H1 (cell line): Measurements from ENCODE around the gene BRCA2. TPM values are rescaled to one million over a fixed set of nuclear protein-coding genes. Genes with fewer than 3 reads are reported as not detected.

Source experiments
- CTCF ChIA-PET: fragments of 300-600 bp; sonication (Branson Sonifier 250); formaldehyde crosslinking; loops from one replicate; lab custom pipeline; 2021; ENCODE audit not compliant: partially characterized antibody; lab: Charles Lee
- POLR2A ChIA-PET: fragments of 300-600 bp; sonication (Branson Sonifier 250); formaldehyde crosslinking; loops from one replicate; lab custom pipeline; 2021; ENCODE audit warnings: inconsistent platforms; ENCODE audit not compliant: partially characterized antibody; lab: Charles Lee
- DNase-seq, 2 experiments: peaks; one replicate each; pipeline versions ENCODE4 v3.0.0 to v3.0.0-alpha.2; 2010 to 2022; ENCODE audit warnings: low spot score in 2 of 2, low read depth in 1 of 2, mixed read lengths in 1 of 2
- FAIRE-seq: peaks from 2 replicates; lab custom pipeline; 2011; peaks lifted over from hg19 to GRCh38; lab: Jason Lieb, UNC
- H2AFZ ChIP-seq: 2 replicates; pipeline ENCODE4 v1.8.1; 2012; ENCODE audit warnings: low read length, inconsistent platforms
- H2AK5ac ChIP-seq: 2 replicates; pipeline ENCODE4 v1.6.1; 2013; ENCODE audit warnings: low read depth, low read length
- H2BK120ac ChIP-seq: replicated peaks from 2 replicates; pipeline ENCODE3; 2013; ENCODE audit warnings: low read depth, low read length, inconsistent platforms
- H2BK12ac ChIP-seq: 2 replicates; pipeline ENCODE4 v1.6.1; 2013; ENCODE audit warnings: low read depth, low read length
- H2BK15ac ChIP-seq: 2 replicates; pipeline ENCODE4 v1.6.1; 2013; ENCODE audit warnings: low read length
- H2BK20ac ChIP-seq: 2 replicates; pipeline ENCODE4 v1.6.1; 2013; ENCODE audit warnings: low read length
- H2BK5ac ChIP-seq: 2 replicates; pipeline ENCODE4 v1.6.1; 2013; ENCODE audit warnings: low read depth, low read length
- H3K14ac ChIP-seq: 2 replicates; pipeline ENCODE4 v1.6.1; 2013; ENCODE audit warnings: inconsistent platforms; ENCODE audit not compliant: insufficient read length
- H3K18ac ChIP-seq: 2 replicates; pipeline ENCODE4 v1.6.1; 2013; ENCODE audit warnings: low read length; ENCODE audit errors: extremely low read depth
- H3K23ac ChIP-seq: 2 replicates; pipeline ENCODE4 v1.6.1; 2013; ENCODE audit warnings: inconsistent platforms; ENCODE audit not compliant: insufficient read length
- H3K23me2 ChIP-seq: 2 replicates; pipeline ENCODE4 v1.6.1; 2013; ENCODE audit warnings: low read depth, low read length
- H3K27ac ChIP-seq: 2 replicates; pipeline ENCODE4 v1.6.1; 2011; ENCODE audit warnings: low read depth, low read length, inconsistent platforms
- H3K27me3 ChIP-seq, 4 experiments: replicated peaks in 1 of 4; 1 replicate in 1 of 4; 2 replicates in 3 of 4; pipeline versions ENCODE4 v1.6.1 to v1.8.1; 2011 to 2013; ENCODE audit warnings: low read length in 3 of 4, mild to moderate bottlenecking in 3 of 4, inconsistent platforms in 2 of 4, mixed read lengths in 2 of 4, moderate library complexity in 1 of 4; ENCODE audit not compliant: control insufficient read depth in 3 of 4, insufficient read depth in 3 of 4; ENCODE audit errors: extremely low read depth in 1 of 4
- H3K36me3 ChIP-seq, 4 experiments: 2 replicates each; pipeline versions ENCODE4 v1.6.1 to v1.8.1; 2011 to 2013; ENCODE audit warnings: mild to moderate bottlenecking in 4 of 4, low read length in 3 of 4, moderate library complexity in 2 of 4, control low read depth in 1 of 4, inconsistent platforms in 1 of 4; ENCODE audit not compliant: insufficient read depth in 4 of 4, control insufficient read depth in 2 of 4
- H3K4ac ChIP-seq: replicated peaks from 2 replicates; pipeline ENCODE3; 2013; ENCODE audit warnings: low read length, low read depth, mixed read lengths, inconsistent platforms; ENCODE audit not compliant: insufficient read length
- H3K4me1 ChIP-seq, 4 experiments: replicated peaks in 1 of 4; 1 replicate in 1 of 4; 2 replicates in 3 of 4; pipeline versions ENCODE4 v1.6.1 to v1.8.1; 2011 to 2013; ENCODE audit warnings: low read length in 3 of 4, inconsistent platforms in 2 of 4, mixed read lengths in 1 of 4; ENCODE audit not compliant: insufficient read depth in 4 of 4, control insufficient read depth in 3 of 4
- H3K4me2 ChIP-seq, 2 experiments: 2 replicates each; pipeline versions ENCODE4 v1.6.1 to v1.8.1; 2011 to 2013; ENCODE audit warnings: low read depth in 2 of 2, low read length in 2 of 2, control low read depth in 1 of 2, inconsistent platforms in 1 of 2, mild to moderate bottlenecking in 1 of 2; ENCODE audit not compliant: insufficient read depth in 1 of 2
- H3K4me3 ChIP-seq, 4 experiments: fragments of 200-600, 300-600 bp in 1 of 4; sonication (generic), shearing (Covaris generic), sonication (Bioruptor Twin) in 1 of 4; 2 replicates each; pipeline versions ENCODE4 v1.5.1 to v1.8.1; 2011 to 2016; ENCODE audit warnings: low read length in 4 of 4, low read depth in 3 of 4, control low read depth in 2 of 4, inconsistent platforms in 2 of 4, mild to moderate bottlenecking in 2 of 4, mixed read lengths in 1 of 4, moderate library complexity in 1 of 4; ENCODE audit not compliant: insufficient read depth in 2 of 4; ENCODE audit errors: extremely low read depth in 1 of 4
- H3K56ac ChIP-seq: replicated peaks from 2 replicates; pipeline ENCODE3; 2013; ENCODE audit warnings: low read depth, mild to moderate bottlenecking, mixed read lengths, low read length, inconsistent platforms; ENCODE audit not compliant: insufficient read length
- H3K79me1 ChIP-seq: 2 replicates; pipeline ENCODE4 v1.6.1; 2013; ENCODE audit warnings: low read depth, low read length, control low read depth
- H3K79me2 ChIP-seq, 2 experiments: 2 replicates each; pipeline versions ENCODE4 v1.6.1 to v1.8.1; 2012 to 2013; ENCODE audit warnings: low read length in 2 of 2, mild to moderate bottlenecking in 2 of 2, inconsistent platforms in 1 of 2; ENCODE audit not compliant: insufficient read depth in 2 of 2, control insufficient read depth in 1 of 2
- H3K9ac ChIP-seq, 4 experiments: replicated peaks in 1 of 4; 1 replicate in 1 of 4; 2 replicates in 3 of 4; pipeline versions ENCODE4 v1.6.1 to v1.8.1; 2011 to 2013; ENCODE audit warnings: low read depth in 3 of 4, low read length in 3 of 4, control low read depth in 2 of 4, mild to moderate bottlenecking in 2 of 4, moderate library complexity in 2 of 4, inconsistent platforms in 1 of 4; ENCODE audit errors: extremely low read depth in 1 of 4
- H3K9me3 ChIP-seq, 2 experiments: 2 replicates each; pipeline versions ENCODE4 v1.6.1 to v1.8.1; 2012 to 2013; ENCODE audit warnings: mild to moderate bottlenecking in 2 of 2, moderate library complexity in 2 of 2, control low read depth in 1 of 2, inconsistent platforms in 1 of 2, low read depth in 1 of 2, low read length in 1 of 2, mixed read lengths in 1 of 2; ENCODE audit not compliant: insufficient read depth in 2 of 2
- H4K20me1 ChIP-seq, 2 experiments: replicated peaks in 1 of 2; 2 replicates each; pipeline versions ENCODE3 to v1.8.1; 2011 to 2013; ENCODE audit warnings: inconsistent platforms in 2 of 2, low read length in 2 of 2, mild to moderate bottlenecking in 1 of 2; ENCODE audit not compliant: insufficient read depth in 2 of 2, control insufficient read depth in 1 of 2
- H4K5ac ChIP-seq: 2 replicates; pipeline ENCODE4 v1.6.1; 2013; ENCODE audit warnings: low read length, low read depth, mixed read lengths, inconsistent platforms; ENCODE audit not compliant: insufficient read length
- H4K8ac ChIP-seq: 2 replicates; pipeline ENCODE4 v1.8.0; 2013; ENCODE audit warnings: mild to moderate bottlenecking, moderate library complexity, low read length, inconsistent platforms; ENCODE audit not compliant: insufficient read depth; ENCODE audit errors: extremely low read depth
- H4K91ac ChIP-seq: replicated peaks from 2 replicates; pipeline ENCODE3; 2013; ENCODE audit warnings: low read length, mixed read lengths, inconsistent platforms; ENCODE audit not compliant: insufficient read length
- CHD1 ChIP-seq: IDR thresholded peaks from 2 replicates; pipeline ENCODE4 v1.6.1; 2012; ENCODE audit warnings: low read depth, low read length, improper control_type of control experiment
- CTBP2 ChIP-seq: IDR thresholded peaks from 2 replicates; pipeline ENCODE4 v1.7.0; 2011; ENCODE audit warnings: borderline replicate concordance, mild to moderate bottlenecking, moderate library complexity, mixed read lengths, low read length; ENCODE audit not compliant: insufficient read depth, insufficient read length
- RFX5 ChIP-seq: IDR thresholded peaks from 2 replicates; pipeline ENCODE4 v1.6.1; 2011; ENCODE audit warnings: low read depth, low read length, improper control_type of control experiment, borderline replicate concordance
- YY1 ChIP-seq: IDR thresholded peaks from 2 replicates; pipeline ENCODE4 v1.6.1; 2011; ENCODE audit warnings: low read depth, mild to moderate bottlenecking, low read length
- WGBS, 2 experiments: shearing (Covaris generic) in 1 of 2; methylation state at CpG; one replicate each; pipeline versions ENCODE4 v1.1.6 to v1.1.7; 2013 to 2015; ENCODE audit warnings: low lambda C conversion rate in 2 of 2, mixed read lengths in 2 of 2, inconsistent platforms in 1 of 2, low coverage in 1 of 2, missing lambda C conversion rate in 1 of 2; ENCODE audit not compliant: insufficient replicate concordance in 2 of 2, insufficient coverage in 1 of 2, insufficient read length in 1 of 2; ENCODE audit errors: extremely low coverage in 1 of 2, missing lambda C conversion rate in 1 of 2; 5-methylcytosine and 5-hydroxymethylcytosine counted together
- polyA plus RNA-seq, 7 experiments: library from polyadenylated mRNA; depleted of rRNA in 3 of 7; stranded (reverse) in 5 of 7; unstranded in 2 of 7; fragments of >200 nt in 5 of 7; fragments of 200-250 nt in 2 of 7; gene quantifications; 1 replicate in 5 of 7; 2 replicates in 1 of 7; 4 replicates in 1 of 7; pipeline versions ENCODE4 v1.2.1 to v1.2.3, GENCODE V29; 2011 to 2013; ENCODE audit warnings: missing spikeins in 2 of 7, mixed read lengths in 2 of 7
- total RNA-seq: library from RNA; stranded (reverse); fragmentation: NEBNext Ultra II Directional; extraction: Animal tissue kit (Norgen Biotek cat#: 25700); gene quantifications from 2 replicates; pipeline ENCODE4 v1.2.1, GENCODE V29; 2021

The BRCA2 gene
- total and polyA plus RNA-seq, 2 of the 8 experiments (the other 6 are each of a cell fraction or from before 2014, with no cell fraction given): 4.2 to 24.9 TPM

DNA sequence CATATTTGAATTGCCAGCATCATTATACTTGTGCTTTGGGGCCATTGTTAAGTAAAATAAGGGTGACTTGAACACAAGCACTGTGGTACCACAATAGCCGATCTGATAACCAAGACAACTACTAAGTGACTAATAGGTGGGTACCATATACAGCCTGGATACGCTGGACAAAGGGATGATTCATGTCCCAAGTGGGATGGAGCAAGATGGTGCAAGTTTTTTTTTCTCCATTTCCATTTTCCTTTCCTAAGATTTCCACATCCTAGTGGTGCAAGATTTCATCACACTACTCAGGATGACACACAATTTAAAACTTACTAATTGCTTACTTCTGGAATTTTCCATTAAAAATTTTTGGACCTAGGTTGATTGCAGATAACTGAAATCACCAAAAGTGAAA is 15.1 kb downstream of the BRCA2 start:
- H3K14ac ChIP-seq: no peak overlapping the region
- ChIA-PET CTCF (interaction anchor here (0.9 to 1.1 kb wide), 2 partner anchors 62 to 208 kb away, joined by 3 to 4 read pairs; no protein-coding TSS in a partner anchor), POLR2A (interaction anchor here (1.1 to 1.2 kb wide), 2 partner anchors 9 to 15 kb away, joined by 3 to 5 read pairs; partner anchors contain the start of genes BRCA2 and ZAR1L)
- H4K8ac ChIP-seq: no peak overlapping the region
- H2BK15ac ChIP-seq: no peak overlapping the region
- no peak overlapping the region for H3K18ac ChIP-seq
- H3K27ac ChIP-seq: no peak overlapping the region
- H3K4me2 ChIP-seq: no peak overlapping the region
- H3K9ac ChIP-seq: no peak overlapping the region
- H3K9me3 ChIP-seq: no peaks in the 10 kb centered on the region
- H4K5ac ChIP-seq: no peak overlapping the region
- no peak overlapping the region for H2BK5ac ChIP-seq
- FAIRE-seq (no peak), DNase-seq (no peak)
- H3K79me2 ChIP-seq: no peaks in the 10 kb centered on the region
- no peak overlapping the region for H3K4ac ChIP-seq
- H2BK12ac ChIP-seq: no peak overlapping the region
- H3K36me3 ChIP-seq: peaks cover 0 to 43% (median 17%) of the 10 kb centered on the region in 4 experiments; a peak in 4 of 8 replicates
- no peak overlapping the region for H4K91ac ChIP-seq
- no peak for TF ChIP-seq CTBP2
- TF ChIP-seq CHD1: no peak
- no peak for TF ChIP-seq RFX5
- no peak for TF ChIP-seq YY1
- no peaks in the 10 kb centered on the region for H3K27me3 ChIP-seq
- H2AFZ ChIP-seq: no peak overlapping the region
- no peaks in the 10 kb centered on the region for H3K4me1 ChIP-seq
- no peak overlapping the region for H2AK5ac ChIP-seq
- no peaks in the 10 kb centered on the region for H3K23me2 ChIP-seq
- H4K20me1 ChIP-seq: peaks cover 0 to 1% of the 10 kb centered on the region in 2 experiments
- 86% methylated on average over 2 of the region's 2 CpGs; no CpG with 5 or more reads in 1 of the 2 experiments for WGBS, 2 experiments
- no peak overlapping the region for H3K4me3 ChIP-seq
- H3K23ac ChIP-seq: no peak overlapping the region
- H2BK120ac ChIP-seq: no peak overlapping the region
- no peaks in the 10 kb centered on the region for H3K79me1 ChIP-seq
- no peak overlapping the region for H2BK20ac ChIP-seq
- no peak overlapping the region for H3K56ac ChIP-seq
